Measurements from ENCODE around the gene ANKLE1.

- TF ChIP-seq, protein P1, sequence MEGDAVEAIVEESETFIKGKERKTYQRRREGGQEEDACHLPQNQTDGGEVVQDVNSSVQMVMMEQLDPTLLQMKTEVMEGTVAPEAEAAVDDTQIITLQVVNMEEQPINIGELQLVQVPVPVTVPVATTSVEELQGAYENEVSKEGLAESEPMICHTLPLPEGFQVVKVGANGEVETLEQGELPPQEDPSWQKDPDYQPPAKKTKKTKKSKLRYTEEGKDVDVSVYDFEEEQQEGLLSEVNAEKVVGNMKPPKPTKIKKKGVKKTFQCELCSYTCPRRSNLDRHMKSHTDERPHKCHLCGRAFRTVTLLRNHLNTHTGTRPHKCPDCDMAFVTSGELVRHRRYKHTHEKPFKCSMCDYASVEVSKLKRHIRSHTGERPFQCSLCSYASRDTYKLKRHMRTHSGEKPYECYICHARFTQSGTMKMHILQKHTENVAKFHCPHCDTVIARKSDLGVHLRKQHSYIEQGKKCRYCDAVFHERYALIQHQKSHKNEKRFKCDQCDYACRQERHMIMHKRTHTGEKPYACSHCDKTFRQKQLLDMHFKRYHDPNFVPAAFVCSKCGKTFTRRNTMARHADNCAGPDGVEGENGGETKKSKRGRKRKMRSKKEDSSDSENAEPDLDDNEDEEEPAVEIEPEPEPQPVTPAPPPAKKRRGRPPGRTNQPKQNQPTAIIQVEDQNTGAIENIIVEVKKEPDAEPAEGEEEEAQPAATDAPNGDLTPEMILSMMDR (IDR thresholded peaks at IDR 0.05 in 8 of 11, conservative IDR thresholded peaks at IDR 0.05 in 3 of 11) = no peak
- TF ChIP-seq POLR2A (IDR thresholded peaks at IDR 0.05) (no peak), POLR2AphosphoS5 (IDR thresholded peaks at IDR 0.05) (no peak)
Observed at GRCh38 chr19:17323300-17323963, 41.7 kb downstream of the ANKLE1 start.

Measured in spleen (tissue), 7 donors.